IPS-11a (cell line): ENCODE results near the gene ASCL1.

Source experiments
- H3K4me3 ChIP-seq: one replicate; pipeline ENCODE4 v1.5.1; 2013; ENCODE audit warnings: low read depth, low read length, control low read depth

ASCL1 gene

GRCh38 chr12:102950950-102951619 is 6.4 kb upstream of the ASCL1 start:
- H3K4me3 ChIP-seq = no peak overlapping the region

- H3K4me3 ChIP-seq = no peak overlapping the region
Observed at GRCh38 chr12:102951841-102952240, 5.6 kb upstream of the ASCL1 start.

GRCh38 chr12:102953221-102953620 is 4.3 kb upstream of the ASCL1 start:
- no peak overlapping the region for H3K4me3 ChIP-seq

GRCh38 chr12:102954134-102954533 is 3.3 kb upstream of the ASCL1 start:
- H3K4me3 ChIP-seq = no peak overlapping the region

- H3K4me3 ChIP-seq = no peak overlapping the region
Observed at GRCh38 chr12:102955926-102956737, 1.3 kb upstream of the ASCL1 start.

GRCh38 chr12:102956738-102957327 is 641 bp upstream of the ASCL1 start:
- no peak overlapping the region for H3K4me3 ChIP-seq

GRCh38 chr12:102958073-102958829 is 777 bp downstream of the ASCL1 start:
- H3K4me3 ChIP-seq = peak overlapping the region; percentile 25

- H3K4me3 ChIP-seq = peak overlapping the region; percentile 25
Observed at GRCh38 chr12:102958830-102959176, 1.3 kb downstream of the ASCL1 start.

- H3K4me3 ChIP-seq = no peak overlapping the region
Observed at GRCh38 chr12:102959391-102959790, 1.9 kb downstream of the ASCL1 start.

- H3K4me3 ChIP-seq = no peak overlapping the region
Observed at GRCh38 chr12:102960766-102961465, 3.4 kb downstream of the ASCL1 start.

GRCh38 chr12:102961466-102961855 is 4.0 kb downstream of the ASCL1 start:
- no peak overlapping the region for H3K4me3 ChIP-seq

GRCh38 chr12:102962532-102962931 is 5.1 kb downstream of the ASCL1 start:
- no peak overlapping the region for H3K4me3 ChIP-seq

- H3K4me3 ChIP-seq = no peak overlapping the region
Observed at GRCh38 chr12:102962986-102963385, 5.5 kb downstream of the ASCL1 start.

GRCh38 chr12:102963796-102964195 is 6.3 kb downstream of the ASCL1 start:
- no peak overlapping the region for H3K4me3 ChIP-seq

- no peak overlapping the region for H3K4me3 ChIP-seq
Observed at GRCh38 chr12:102964872-102965271, 7.4 kb downstream of the ASCL1 start.

GRCh38 chr12:102965281-102966155 is 8.0 kb downstream of the ASCL1 start:
- H3K4me3 ChIP-seq = no peak overlapping the region

- H3K4me3 ChIP-seq = no peak overlapping the region
Observed at GRCh38 chr12:102966200-102966863, 8.9 kb downstream of the ASCL1 start.

GRCh38 chr12:102970780-102971179 is 13.3 kb downstream of the ASCL1 start:
- no peak overlapping the region for H3K4me3 ChIP-seq

GRCh38 chr12:102971227-102971626 is 13.8 kb downstream of the ASCL1 start:
- H3K4me3 ChIP-seq = no peak overlapping the region
